ENCODE measurements around the gene UNC79.

Gene UNC79

GRCh38 chr14:93537951-93538350 lies 107.2 kb downstream of the UNC79 start:
- H2AK5ac ChIP-seq (ENCODE audit: low read length, severe bottlenecking): no peak overlapping the region
- no peak overlapping the region for H2BK120ac ChIP-seq (ENCODE audit: low read depth, low read length)
- no peak overlapping the region for H4K8ac ChIP-seq (ENCODE audit: low read length)
- no peak overlapping the region for H4K91ac ChIP-seq (ENCODE audit: low read length)
- no peaks in the 10 kb centered on the region for H3K36me3 ChIP-seq (ENCODE audit: control insufficient read depth in 1 of 2, insufficient read depth in 2 of 2, low read depth in 1 of 2, low read length in 2 of 2)
- no peaks in the 10 kb centered on the region for H3K79me1 ChIP-seq (replicated peaks; ENCODE audit: low read length, poor library complexity, severe bottlenecking)
- no peak overlapping the region for H3K23ac ChIP-seq (ENCODE audit: low read length in 2 of 2)
- no peak overlapping the region for H3K9ac ChIP-seq (ENCODE audit: low read length)
- no peak for DNase-seq
- H2BK15ac ChIP-seq (ENCODE audit: low read depth, poor library complexity, severe bottlenecking): no peak overlapping the region
- H3K14ac ChIP-seq (ENCODE audit: low read length in 2 of 2): no peak overlapping the region
- no peak overlapping the region for H2BK5ac ChIP-seq (ENCODE audit: low read depth, low read length, poor library complexity, severe bottlenecking)
- H2BK12ac ChIP-seq (ENCODE audit: low read length in 2 of 2): no peak overlapping the region
- no peak overlapping the region for H3K4me3 ChIP-seq (ENCODE audit: insufficient read depth in 1 of 2, low read depth in 1 of 2, low read length in 2 of 2)
- peaks cover 0 to 8% of the 10 kb centered on the region in 2 experiments for H3K27me3 ChIP-seq (ENCODE audit: control insufficient read depth in 1 of 2, insufficient read depth in 1 of 2, low read length in 2 of 2)
- no peak overlapping the region for H3K4me2 ChIP-seq (ENCODE audit: low read length, poor library complexity, severe bottlenecking)
- 83% methylated on average over 15 of the region's 16 CpGs for WGBS
- H3K4me1 ChIP-seq (ENCODE audit: control insufficient read depth, insufficient read depth, low read depth, low read length): no peaks in the 10 kb centered on the region
- H3K9me3 ChIP-seq (ENCODE audit: control insufficient read depth, low read length): no peaks in the 10 kb centered on the region
- H3K27ac ChIP-seq (ENCODE audit: low read length, poor library complexity, severe bottlenecking): no peak overlapping the region
- no peak overlapping the region for H3K4ac ChIP-seq (ENCODE audit: low read depth in 1 of 2, low read length in 2 of 2)
- no peak overlapping the region for H3K18ac ChIP-seq (ENCODE audit: low read depth in 1 of 2, low read length in 2 of 2)
- no peak overlapping the region for H2AFZ ChIP-seq (ENCODE audit: low read depth, low read length)

DNA sequence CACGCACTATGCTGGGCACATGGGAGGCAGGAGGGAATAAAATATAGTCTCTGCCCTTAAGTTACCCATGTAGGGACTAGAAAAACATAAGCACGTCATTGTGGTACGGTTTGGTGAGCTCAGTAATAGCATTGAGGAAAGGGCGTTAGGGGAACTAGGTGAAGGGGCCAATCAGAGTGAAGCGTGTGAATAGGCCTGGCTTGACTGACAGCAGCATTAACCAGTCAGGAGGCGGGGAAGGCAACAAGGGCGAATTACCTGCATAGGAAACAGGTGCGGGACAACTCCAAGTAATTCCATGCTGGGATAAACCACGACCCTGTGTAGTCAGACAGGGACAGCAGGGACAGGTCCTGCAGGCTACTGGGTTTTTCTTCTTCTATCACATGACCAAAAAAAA lies 107.7 kb downstream of the UNC79 start:
- H3K36me3 ChIP-seq (ENCODE audit: control insufficient read depth in 1 of 2, insufficient read depth in 2 of 2, low read depth in 1 of 2, low read length in 2 of 2): no peaks in the 10 kb centered on the region
- no peaks in the 10 kb centered on the region for H3K79me1 ChIP-seq (replicated peaks; ENCODE audit: low read length, poor library complexity, severe bottlenecking)
- H3K9me3 ChIP-seq (ENCODE audit: control insufficient read depth, low read length): no peaks in the 10 kb centered on the region
- no peak overlapping the region for H3K4me3 ChIP-seq (ENCODE audit: insufficient read depth in 1 of 2, low read depth in 1 of 2, low read length in 2 of 2)
- no peak overlapping the region for H3K9ac ChIP-seq (ENCODE audit: low read length)
- H3K4me2 ChIP-seq (ENCODE audit: low read length, poor library complexity, severe bottlenecking): no peak overlapping the region
- no peak overlapping the region for H3K14ac ChIP-seq (ENCODE audit: low read length in 2 of 2)
- no peak for DNase-seq
- no peak overlapping the region for H2BK120ac ChIP-seq (ENCODE audit: low read depth, low read length)
- no peak overlapping the region for H2AFZ ChIP-seq (ENCODE audit: low read depth, low read length)
- no peak overlapping the region for H2BK5ac ChIP-seq (ENCODE audit: low read depth, low read length, poor library complexity, severe bottlenecking)
- 88% methylated on average over 9 of the region's 9 CpGs for WGBS
- H2BK15ac ChIP-seq (ENCODE audit: low read depth, poor library complexity, severe bottlenecking): no peak overlapping the region
- no peak overlapping the region for H2BK12ac ChIP-seq (ENCODE audit: low read length in 2 of 2)
- H3K4me1 ChIP-seq (ENCODE audit: control insufficient read depth, insufficient read depth, low read depth, low read length): no peaks in the 10 kb centered on the region
- H3K27me3 ChIP-seq (ENCODE audit: control insufficient read depth in 1 of 2, insufficient read depth in 1 of 2, low read length in 2 of 2): peaks cover 0 to 8% of the 10 kb centered on the region in 2 experiments
- no peak overlapping the region for H4K8ac ChIP-seq (ENCODE audit: low read length)
- H4K91ac ChIP-seq (ENCODE audit: low read length): no peak overlapping the region
- no peak overlapping the region for H3K18ac ChIP-seq (ENCODE audit: low read depth in 1 of 2, low read length in 2 of 2)
- H3K23ac ChIP-seq (ENCODE audit: low read length in 2 of 2): no peak overlapping the region
- no peak overlapping the region for H2AK5ac ChIP-seq (ENCODE audit: low read length, severe bottlenecking)
- H3K4ac ChIP-seq (ENCODE audit: low read depth in 1 of 2, low read length in 2 of 2): no peak overlapping the region
- H3K27ac ChIP-seq (ENCODE audit: low read length, poor library complexity, severe bottlenecking): no peak overlapping the region

- no peak overlapping the region for H3K27ac ChIP-seq (ENCODE audit: low read length, poor library complexity, severe bottlenecking)
- no peak overlapping the region for H4K8ac ChIP-seq (ENCODE audit: low read length)
- H3K23ac ChIP-seq (ENCODE audit: low read length in 2 of 2): no peak overlapping the region
- H2AK5ac ChIP-seq (ENCODE audit: low read length, severe bottlenecking): no peak overlapping the region
- no peak overlapping the region for H2BK12ac ChIP-seq (ENCODE audit: low read length in 2 of 2)
- no peak for DNase-seq
- H3K9me3 ChIP-seq (ENCODE audit: control insufficient read depth, low read length): no peaks in the 10 kb centered on the region
- no peaks in the 10 kb centered on the region for H3K36me3 ChIP-seq (ENCODE audit: control insufficient read depth in 1 of 2, insufficient read depth in 2 of 2, low read depth in 1 of 2, low read length in 2 of 2)
- peaks cover 0 to 4% of the 10 kb centered on the region in 2 experiments for H3K27me3 ChIP-seq (ENCODE audit: control insufficient read depth in 1 of 2, insufficient read depth in 1 of 2, low read length in 2 of 2)
- H3K14ac ChIP-seq (ENCODE audit: low read length in 2 of 2): no peak overlapping the region
- H3K4me2 ChIP-seq (ENCODE audit: low read length, poor library complexity, severe bottlenecking): no peak overlapping the region
- H3K4ac ChIP-seq (ENCODE audit: low read depth in 1 of 2, low read length in 2 of 2): no peak overlapping the region
- 95% methylated on average over 1 of the region's 1 CpG for WGBS
- no peak overlapping the region for H2BK15ac ChIP-seq (ENCODE audit: low read depth, poor library complexity, severe bottlenecking)
- no peak overlapping the region for H3K9ac ChIP-seq (ENCODE audit: low read length)
- no peak overlapping the region for H2AFZ ChIP-seq (ENCODE audit: low read depth, low read length)
- no peak overlapping the region for H3K4me3 ChIP-seq (ENCODE audit: insufficient read depth in 1 of 2, low read depth in 1 of 2, low read length in 2 of 2)
- no peak overlapping the region for H3K18ac ChIP-seq (ENCODE audit: low read depth in 1 of 2, low read length in 2 of 2)
- no peaks in the 10 kb centered on the region for H3K79me1 ChIP-seq (replicated peaks; ENCODE audit: low read length, poor library complexity, severe bottlenecking)
- no peak overlapping the region for H4K91ac ChIP-seq (ENCODE audit: low read length)
- H2BK5ac ChIP-seq (ENCODE audit: low read depth, low read length, poor library complexity, severe bottlenecking): no peak overlapping the region
- no peaks in the 10 kb centered on the region for H3K4me1 ChIP-seq (ENCODE audit: control insufficient read depth, insufficient read depth, low read depth, low read length)
- no peak overlapping the region for H2BK120ac ChIP-seq (ENCODE audit: low read depth, low read length)
These were observed 109.5 kb downstream of the UNC79 start for GRCh38 chr14:93540235-93540634.

DNA sequence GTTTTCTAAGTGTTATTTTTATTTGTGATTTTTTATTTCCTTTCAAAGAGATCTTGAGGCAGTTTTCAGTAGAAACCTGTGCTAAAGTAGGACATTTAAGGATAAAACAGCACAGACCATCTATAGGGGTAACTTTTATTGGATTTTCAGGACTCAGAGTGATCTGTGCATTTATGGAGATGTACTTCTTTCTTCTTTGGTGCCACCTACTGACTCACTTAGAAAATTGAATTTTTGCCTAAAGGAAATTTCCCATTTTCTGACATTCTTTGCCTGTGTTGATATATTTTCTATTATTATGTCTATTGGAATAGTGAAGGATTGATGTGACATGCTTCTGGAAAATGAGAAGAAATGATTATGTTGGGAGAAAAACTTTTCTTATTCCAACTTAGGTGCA lies 113.0 kb downstream of the UNC79 start:
- Histone ChIP-seq H3K4me1 (ENCODE audit: control insufficient read depth, insufficient read depth, low read depth, low read length) (no peaks in the 10 kb centered on the region), H2AK5ac (ENCODE audit: low read length, severe bottlenecking) (no peak overlapping the region), H3K36me3 (ENCODE audit: control insufficient read depth in 1 of 2, insufficient read depth in 2 of 2, low read depth in 1 of 2, low read length in 2 of 2) (no peaks in the 10 kb centered on the region), H3K9me3 (ENCODE audit: control insufficient read depth, low read length) (no peaks in the 10 kb centered on the region), H2AFZ (ENCODE audit: low read depth, low read length) (no peak overlapping the region), H2BK15ac (ENCODE audit: low read depth, poor library complexity, severe bottlenecking) (no peak overlapping the region), H3K18ac (ENCODE audit: low read depth in 1 of 2, low read length in 2 of 2) (no peak overlapping the region), H3K27ac (ENCODE audit: low read length, poor library complexity, severe bottlenecking) (no peak overlapping the region), H3K4me3 (ENCODE audit: insufficient read depth in 1 of 2, low read depth in 1 of 2, low read length in 2 of 2) (no peak overlapping the region), H3K27me3 (ENCODE audit: control insufficient read depth in 1 of 2, insufficient read depth in 1 of 2, low read length in 2 of 2) (peaks cover 0 to 7% of the 10 kb centered on the region in 2 experiments), H4K91ac (ENCODE audit: low read length) (no peak overlapping the region), H3K4ac (ENCODE audit: low read depth in 1 of 2, low read length in 2 of 2) (no peak overlapping the region), H3K23ac (ENCODE audit: low read length in 2 of 2) (no peak overlapping the region), H3K4me2 (ENCODE audit: low read length, poor library complexity, severe bottlenecking) (no peak overlapping the region), H2BK12ac (ENCODE audit: low read length in 2 of 2) (no peak overlapping the region), H3K14ac (ENCODE audit: low read length in 2 of 2) (no peak overlapping the region), H4K8ac (ENCODE audit: low read length) (no peak overlapping the region), H3K9ac (ENCODE audit: low read length) (no peak overlapping the region), H3K79me1 (replicated peaks; ENCODE audit: low read length, poor library complexity, severe bottlenecking) (no peaks in the 10 kb centered on the region), H2BK120ac (ENCODE audit: low read depth, low read length) (no peak overlapping the region), H2BK5ac (ENCODE audit: low read depth, low read length, poor library complexity, severe bottlenecking) (no peak overlapping the region)
- peak; percentile 34 for DNase-seq

All from mesenchymal stem cell (in vitro differentiated cells and primary cell).